ENCODE data around the gene ZNF189. TPM values are rescaled to one million over a fixed set of nuclear protein-coding genes. Genes with fewer than 3 reads are reported as not detected.

Gene ZNF189
- total RNA-seq, 2 donors from 2014 or later: 8.4 to 19.6 TPM

DNA sequence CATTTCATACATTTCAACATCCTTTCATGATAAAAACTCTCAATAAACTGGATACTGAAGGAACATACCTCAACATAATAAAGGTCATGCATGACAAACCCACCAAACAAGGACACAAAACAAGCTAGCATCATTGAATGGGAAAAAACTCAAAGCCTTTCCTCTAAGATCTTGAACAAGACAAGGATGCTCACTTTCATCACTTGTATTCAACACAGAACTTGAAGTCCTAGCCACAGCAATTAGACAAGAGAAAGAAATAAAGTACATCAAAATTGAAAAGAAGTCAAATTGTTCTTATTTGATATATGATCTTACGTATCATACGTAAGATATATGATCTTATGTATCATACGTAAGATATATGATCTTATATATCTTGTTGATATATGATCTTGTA is 5.5 kb upstream of the ZNF189 start:
- Mint-ChIP-seq H3K4me3 (no peak overlapping the region), H3K4me1 (peaks cover 31% of the 10 kb centered on the region), H3K36me3 (ENCODE audit: low read depth) (peaks cover 96% of the 10 kb centered on the region), H3K27me3 (no peaks in the 10 kb centered on the region), H3K27ac (no peak overlapping the region), H3K9me3 (peaks cover 4% of the 10 kb centered on the region)
- ATAC-seq (replicated peaks): no peak

GRCh38 chr9:101394687-101395086 is 4.0 kb upstream of the ZNF189 start:
- Mint-ChIP-seq H3K27ac (no peak overlapping the region), H3K4me3 (peak overlapping the region; percentile 2), H3K9me3 (peaks cover 4% of the 10 kb centered on the region), H3K27me3 (no peaks in the 10 kb centered on the region), H3K36me3 (ENCODE audit: low read depth) (peaks cover 98% of the 10 kb centered on the region), H3K4me1 (peaks cover 31% of the 10 kb centered on the region)
- ATAC-seq (replicated peaks): no peak

DNA sequence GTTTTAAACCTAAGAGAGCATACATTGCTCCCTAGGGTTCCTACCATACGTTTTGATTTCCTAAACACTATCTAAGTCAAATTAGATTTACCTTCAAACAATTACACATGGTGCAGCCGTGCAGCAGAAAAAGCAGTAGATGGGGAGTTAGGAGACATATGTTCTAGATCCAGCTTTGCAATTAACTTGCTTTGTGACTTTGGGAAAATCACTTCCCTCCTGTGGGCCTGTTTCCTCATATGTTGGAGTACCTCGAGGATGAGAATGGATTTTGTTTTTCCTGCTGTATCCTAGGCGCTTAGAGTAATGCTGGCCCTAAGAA is 944 bp upstream of the ZNF189 start:
- Mint-ChIP-seq H3K27ac (peak overlapping the region; percentile 97), H3K4me1 (peaks cover 43% of the 10 kb centered on the region), H3K27me3 (no peaks in the 10 kb centered on the region), H3K4me3 (peak overlapping the region; percentile 92), H3K9me3 (peaks cover 15% of the 10 kb centered on the region), H3K36me3 (ENCODE audit: low read depth) (peaks cover 100% of the 10 kb centered on the region)
- no peak for ATAC-seq (replicated peaks)

- H3K4me1 Mint-ChIP-seq: peaks cover 49% of the 10 kb centered on the region
- H3K27me3 Mint-ChIP-seq: no peaks in the 10 kb centered on the region
- peak overlapping the region; percentile 97 for H3K27ac Mint-ChIP-seq
- H3K9me3 Mint-ChIP-seq: peaks cover 24% of the 10 kb centered on the region
- H3K4me3 Mint-ChIP-seq: peak overlapping the region; percentile 92
- peaks cover 100% of the 10 kb centered on the region for H3K36me3 Mint-ChIP-seq (ENCODE audit: low read depth)
- peak; percentile 8 for ATAC-seq (replicated peaks)
Observed at GRCh38 chr9:101398930-101399642, 435 bp downstream of the ZNF189 start.

DNA sequence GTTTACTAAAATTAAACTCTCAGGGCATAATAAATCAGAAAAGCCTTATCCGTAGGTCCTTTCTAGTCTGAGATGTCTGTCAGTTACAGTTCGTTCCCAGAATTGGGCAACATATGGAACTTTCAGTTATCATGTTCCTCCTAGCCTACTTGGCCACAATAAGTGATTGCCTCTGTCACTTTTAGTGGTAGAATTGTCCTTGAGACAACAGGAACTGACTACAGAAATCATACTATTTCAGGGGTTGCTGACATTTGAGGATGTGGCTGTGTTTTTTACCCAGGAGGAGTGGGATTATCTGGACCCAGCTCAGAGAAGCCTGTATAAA is 956 bp downstream of the ZNF189 start:
- ATAC-seq (replicated peaks): no peak
- Mint-ChIP-seq H3K4me3 (peak overlapping the region; percentile 92), H3K9me3 (peaks cover 21% of the 10 kb centered on the region), H3K27ac (peak overlapping the region; percentile 97), H3K27me3 (no peaks in the 10 kb centered on the region), H3K36me3 (ENCODE audit: low read depth) (peaks cover 100% of the 10 kb centered on the region), H3K4me1 (peaks cover 44% of the 10 kb centered on the region)

DNA sequence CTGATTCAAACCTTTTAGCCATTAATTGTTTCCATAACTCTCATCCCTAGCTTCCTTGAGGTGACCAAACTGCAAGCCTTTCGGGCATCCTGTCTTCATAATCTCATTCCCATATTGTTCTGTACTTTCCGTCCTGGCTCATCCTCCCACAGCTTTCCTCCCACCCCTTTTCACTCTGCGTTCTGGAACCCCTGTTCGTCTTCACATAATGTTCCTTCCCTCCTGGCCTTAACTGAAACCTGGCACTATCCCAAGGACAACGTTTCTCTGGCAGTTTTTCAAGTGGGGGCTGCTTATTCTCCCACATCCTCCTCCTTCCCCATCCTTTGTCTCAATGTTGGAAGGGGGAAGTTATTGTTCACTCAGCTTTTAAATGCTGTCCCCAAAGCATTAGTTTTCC is 1.5 kb downstream of the ZNF189 start:
- peaks cover 26% of the 10 kb centered on the region for H3K9me3 Mint-ChIP-seq
- no peak for ATAC-seq (replicated peaks)
- peaks cover 100% of the 10 kb centered on the region for H3K36me3 Mint-ChIP-seq (ENCODE audit: low read depth)
- no peaks in the 10 kb centered on the region for H3K27me3 Mint-ChIP-seq
- H3K4me1 Mint-ChIP-seq: peaks cover 41% of the 10 kb centered on the region
- H3K27ac Mint-ChIP-seq: peak overlapping the region; percentile 97
- peak overlapping the region; percentile 92 for H3K4me3 Mint-ChIP-seq

GRCh38 chr9:101403516-101404285 is 5.0 kb downstream of the ZNF189 start:
- H3K4me3 Mint-ChIP-seq: peak overlapping the region; percentile 92
- no peaks in the 10 kb centered on the region for H3K27me3 Mint-ChIP-seq
- no peak for ATAC-seq (replicated peaks)
- peaks cover 100% of the 10 kb centered on the region for H3K36me3 Mint-ChIP-seq (ENCODE audit: low read depth)
- peaks cover 51% of the 10 kb centered on the region for H3K9me3 Mint-ChIP-seq
- H3K27ac Mint-ChIP-seq: peak overlapping the region; percentile 69
- peaks cover 34% of the 10 kb centered on the region for H3K4me1 Mint-ChIP-seq

GRCh38 chr9:101408374-101409078 is 9.9 kb downstream of the ZNF189 start:
- Mint-ChIP-seq H3K36me3 (ENCODE audit: low read depth) (peaks cover 72% of the 10 kb centered on the region), H3K4me1 (peaks cover 5% of the 10 kb centered on the region), H3K9me3 (peaks cover 51% of the 10 kb centered on the region), H3K27me3 (no peaks in the 10 kb centered on the region), H3K27ac (no peak overlapping the region), H3K4me3 (no peak overlapping the region)
- ATAC-seq (replicated peaks): no peak

- Mint-ChIP-seq H3K36me3 (ENCODE audit: low read depth) (peaks cover 69% of the 10 kb centered on the region), H3K27ac (no peak overlapping the region), H3K9me3 (peaks cover 50% of the 10 kb centered on the region), H3K4me1 (no peaks in the 10 kb centered on the region), H3K27me3 (no peaks in the 10 kb centered on the region), H3K4me3 (no peak overlapping the region)
- no peak for ATAC-seq (replicated peaks)
Observed at GRCh38 chr9:101409079-101409477, 10.4 kb downstream of the ZNF189 start.

DNA sequence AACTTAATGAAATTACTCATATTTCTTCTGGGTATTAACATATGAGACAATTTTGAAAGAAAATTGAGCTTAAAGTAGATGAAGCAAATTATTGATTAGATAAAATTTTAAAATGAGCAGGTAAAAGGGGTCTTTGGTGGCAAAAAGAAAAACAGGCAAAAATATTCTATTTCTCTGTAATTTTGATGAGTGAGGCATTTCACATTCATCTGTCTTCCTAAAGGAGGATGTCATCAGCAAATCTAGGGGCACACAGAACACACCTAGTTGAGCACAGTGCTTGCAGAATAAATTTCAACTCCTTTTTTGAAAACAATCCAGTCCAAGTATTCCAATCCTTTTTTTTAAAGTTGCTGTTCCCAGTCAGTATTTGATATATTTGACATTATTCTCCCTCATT is 16.2 kb downstream of the ZNF189 start:
- no peak overlapping the region for H3K27ac Mint-ChIP-seq
- no peak overlapping the region for H3K4me3 Mint-ChIP-seq
- H3K4me1 Mint-ChIP-seq: no peaks in the 10 kb centered on the region
- peaks cover 11% of the 10 kb centered on the region for H3K36me3 Mint-ChIP-seq (ENCODE audit: low read depth)
- H3K9me3 Mint-ChIP-seq: peaks cover 43% of the 10 kb centered on the region
- no peaks in the 10 kb centered on the region for H3K27me3 Mint-ChIP-seq
- no peak for ATAC-seq (replicated peaks)

GRCh38 chr9:101415578-101415977 is 16.9 kb downstream of the ZNF189 start:
- no peak for ATAC-seq (replicated peaks)
- no peak overlapping the region for H3K27ac Mint-ChIP-seq
- peaks cover 10% of the 10 kb centered on the region for H3K36me3 Mint-ChIP-seq (ENCODE audit: low read depth)
- no peaks in the 10 kb centered on the region for H3K27me3 Mint-ChIP-seq
- H3K4me3 Mint-ChIP-seq: no peak overlapping the region
- no peaks in the 10 kb centered on the region for H3K4me1 Mint-ChIP-seq
- H3K9me3 Mint-ChIP-seq: peaks cover 42% of the 10 kb centered on the region

- peaks cover 10% of the 10 kb centered on the region for H3K36me3 Mint-ChIP-seq (ENCODE audit: low read depth)
Observed at GRCh38 chr9:101417389-101417788, 18.7 kb downstream of the ZNF189 start.

DNA sequence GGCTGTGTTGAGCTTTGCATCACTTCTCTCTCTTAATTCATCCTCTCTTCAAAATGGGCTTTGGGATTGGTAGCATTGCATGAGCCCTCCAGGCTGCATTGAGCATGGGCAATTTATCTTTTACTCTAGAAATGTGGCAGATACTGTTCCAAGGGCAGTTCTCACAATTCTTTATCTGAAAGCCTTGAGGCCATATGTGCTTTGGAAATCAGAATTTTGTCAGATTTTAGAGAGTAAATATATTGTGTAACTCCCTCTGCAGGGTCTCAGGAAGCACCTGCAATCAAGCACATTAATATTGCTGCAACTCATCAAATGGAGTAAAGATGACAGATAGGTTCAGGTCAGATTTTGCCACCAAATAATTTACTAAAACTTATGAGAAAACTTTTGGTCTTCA is 19.3 kb downstream of the ZNF189 start:
- no peak overlapping the region for H3K27ac Mint-ChIP-seq
- peaks cover 36% of the 10 kb centered on the region for H3K9me3 Mint-ChIP-seq
- H3K36me3 Mint-ChIP-seq (ENCODE audit: low read depth): peaks cover 8% of the 10 kb centered on the region
- H3K4me1 Mint-ChIP-seq: no peaks in the 10 kb centered on the region
- no peak overlapping the region for H3K4me3 Mint-ChIP-seq
- no peaks in the 10 kb centered on the region for H3K27me3 Mint-ChIP-seq
- ATAC-seq (replicated peaks): no peak

More at GRCh38 chr9:101417389-101417788, 18.7 kb downstream of the ZNF189 start:
- Mint-ChIP-seq H3K4me3 (no peak overlapping the region), H3K9me3 (peaks cover 36% of the 10 kb centered on the region), H3K4me1 (no peaks in the 10 kb centered on the region), H3K27me3 (no peaks in the 10 kb centered on the region), H3K27ac (no peak overlapping the region)
- ATAC-seq (replicated peaks): no peak

GRCh38 chr9:101418518-101419430 is 20.1 kb downstream of the ZNF189 start:
- H3K9me3 Mint-ChIP-seq: peaks cover 37% of the 10 kb centered on the region
- H3K27ac Mint-ChIP-seq: no peak overlapping the region
- H3K36me3 Mint-ChIP-seq (ENCODE audit: low read depth): no peaks in the 10 kb centered on the region
- H3K4me3 Mint-ChIP-seq: no peak overlapping the region
- no peak for ATAC-seq (replicated peaks)
- no peaks in the 10 kb centered on the region for H3K4me1 Mint-ChIP-seq
- H3K27me3 Mint-ChIP-seq: no peaks in the 10 kb centered on the region

Data from activated T-helper 17 cell treated with anti-CD3 and anti-CD28 coated beads, Interleukin-2, amount 50 U/mL, for 72 hours (primary cell).